ENCODE data around the gene BEGAIN.

GRCh38 chr14:100617410-100618317 lies 30.4 kb upstream of the BEGAIN start:
- TF ChIP-seq SMC3 (conservative IDR thresholded peaks at IDR 0.05; ENCODE audit: poor library complexity) (no peak), CTCF (IDR thresholded peaks at IDR 0.05; ENCODE audit: poor library complexity, severe bottlenecking) (no peak), REST (IDR thresholded peaks at IDR 0.05; ENCODE audit: borderline replicate concordance) (no peak), EP300 (conservative IDR thresholded peaks at IDR 0.05; ENCODE audit: poor library complexity, severe bottlenecking) (no peak), POLR2AphosphoS5 (IDR thresholded peaks at IDR 0.05) (no peak), EZH2 (IDR thresholded peaks at IDR 0.05; ENCODE audit: borderline replicate concordance, insufficient read depth, low read length, poor library complexity, severe bottlenecking) (no peak), RAD21 (conservative IDR thresholded peaks at IDR 0.05) (no peak)
